IPS-NIHi11 (cell line): ENCODE results near the gene RASA3.
"Not testable (repeated sequence)": the region's sequence is repeated elsewhere in the genome, so short reads cannot be mapped to it uniquely, and the experiment has no call there.

Experiments
- DNase-seq: peaks from one replicate; pipeline ENCODE4 v3.0.0; 2012; ENCODE audit warnings: mixed read lengths, low spot score

Gene RASA3

GRCh38 chr13:114081761-114082681 is 50.4 kb downstream of the RASA3 start:
- DNase-seq = no peak

GRCh38 chr13:114080739-114081561 is 51.5 kb downstream of the RASA3 start:
- no peak for DNase-seq

GRCh38 chr13:114079601-114080536 is 52.6 kb downstream of the RASA3 start:
- DNase-seq = no peak

GRCh38 chr13:114078461-114079451 is 53.7 kb downstream of the RASA3 start:
- no peak for DNase-seq

GRCh38 chr13:114077933-114078325 is 54.5 kb downstream of the RASA3 start:
- peak; percentile 88 for DNase-seq

- no peak for DNase-seq
These were observed 55.1 kb downstream of the RASA3 start for GRCh38 chr13:114077099-114077932.

- DNase-seq = no peak
These were observed 55.9 kb downstream of the RASA3 start for GRCh38 chr13:114076329-114077090.

DNA sequence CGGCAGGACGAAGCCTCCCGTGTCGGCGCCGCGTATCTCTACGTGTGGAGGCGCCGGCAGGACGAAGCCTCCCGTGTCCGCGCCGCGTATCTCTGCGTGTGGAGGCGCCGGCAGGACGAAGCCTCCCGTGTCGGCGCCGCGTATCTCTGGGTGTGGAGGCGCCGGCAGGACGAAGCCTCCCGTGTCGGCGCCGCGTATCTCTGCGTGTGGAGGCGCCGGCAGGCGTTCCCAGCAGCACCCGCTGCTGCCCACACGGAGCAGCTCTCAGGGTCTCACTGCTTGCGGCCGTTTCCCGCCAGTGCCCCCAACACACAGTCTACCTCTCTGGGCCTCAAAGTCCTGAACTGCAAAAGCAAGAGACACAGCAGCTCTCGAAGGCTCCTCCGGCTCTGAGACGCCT is 56.6 kb downstream of the RASA3 start:
- DNase-seq = not testable (repeated sequence)

DNA sequence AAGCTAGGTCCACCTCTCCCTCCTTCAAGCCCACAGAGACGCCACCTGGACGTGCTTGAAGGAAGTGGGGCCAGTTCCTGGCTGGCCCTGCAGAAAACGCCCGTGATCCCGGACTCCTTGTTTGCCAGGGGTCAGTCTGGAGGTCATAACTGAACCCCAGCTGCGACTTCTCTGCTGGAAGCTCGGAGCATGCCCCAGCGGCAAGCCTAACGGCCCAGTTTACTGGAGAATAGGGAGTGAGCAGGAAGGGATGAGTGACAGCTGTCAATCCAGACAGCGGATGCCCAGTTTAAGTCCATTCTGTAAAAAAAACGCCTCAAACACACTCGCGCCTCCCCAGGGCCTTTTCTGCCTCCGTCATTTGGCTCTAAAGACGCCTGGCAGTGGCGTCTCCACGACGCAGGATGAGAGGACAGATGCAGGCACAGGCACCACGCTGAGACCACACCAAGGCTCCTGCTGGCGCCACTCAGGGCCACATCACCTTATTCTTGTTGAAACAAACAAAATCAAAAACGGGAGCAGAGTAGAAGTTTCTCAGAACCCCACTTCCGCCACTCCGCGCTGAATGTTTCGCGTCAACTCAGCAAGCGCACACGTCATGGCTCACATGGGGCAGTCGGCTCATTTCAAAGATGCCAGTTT is 57.6 kb downstream of the RASA3 start:
- DNase-seq = no peak

DNA sequence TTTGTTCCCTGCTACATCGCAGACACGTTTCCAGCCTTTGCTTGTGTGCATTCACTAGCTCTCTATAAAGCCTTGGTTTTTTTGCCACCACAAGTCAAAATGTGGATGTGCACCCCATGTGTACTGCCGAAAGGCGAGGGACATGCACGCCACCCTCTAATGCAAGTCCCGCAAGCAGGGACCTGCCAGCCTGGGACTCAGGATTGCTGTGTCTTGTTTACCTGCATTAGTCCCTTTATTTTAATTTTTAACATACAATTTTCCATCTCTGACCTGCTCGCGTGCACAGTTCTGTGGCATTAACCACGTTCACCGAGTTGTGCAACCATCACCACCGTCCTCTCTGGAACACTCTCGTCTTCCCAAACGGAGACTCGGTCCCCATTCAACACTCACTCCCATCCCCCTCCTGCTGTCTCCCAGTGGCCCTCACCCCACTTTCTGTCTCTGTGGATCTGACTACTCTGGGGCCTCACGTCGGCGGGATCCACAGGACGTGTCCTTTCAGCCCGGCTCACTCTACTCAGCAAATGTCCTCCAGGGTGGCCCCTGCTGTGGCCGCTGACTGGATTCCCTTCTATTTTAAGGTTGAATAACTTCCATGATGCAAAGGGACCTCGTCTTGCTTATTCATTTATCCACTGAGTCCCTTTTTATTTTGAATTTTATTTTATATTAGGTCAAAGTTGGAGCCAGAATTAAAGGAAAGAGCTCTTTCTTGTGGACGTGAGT is 58.4 kb downstream of the RASA3 start:
- DNase-seq = no peak

- DNase-seq = no peak
These were observed 60.0 kb downstream of the RASA3 start for GRCh38 chr13:114072421-114072820.

- no peak for DNase-seq
These were observed 60.4 kb downstream of the RASA3 start for GRCh38 chr13:114071991-114072390.

GRCh38 chr13:114071410-114071809 is 61.0 kb downstream of the RASA3 start:
- no peak for DNase-seq

GRCh38 chr13:114070098-114070799 is 62.2 kb downstream of the RASA3 start:
- no peak for DNase-seq

DNA sequence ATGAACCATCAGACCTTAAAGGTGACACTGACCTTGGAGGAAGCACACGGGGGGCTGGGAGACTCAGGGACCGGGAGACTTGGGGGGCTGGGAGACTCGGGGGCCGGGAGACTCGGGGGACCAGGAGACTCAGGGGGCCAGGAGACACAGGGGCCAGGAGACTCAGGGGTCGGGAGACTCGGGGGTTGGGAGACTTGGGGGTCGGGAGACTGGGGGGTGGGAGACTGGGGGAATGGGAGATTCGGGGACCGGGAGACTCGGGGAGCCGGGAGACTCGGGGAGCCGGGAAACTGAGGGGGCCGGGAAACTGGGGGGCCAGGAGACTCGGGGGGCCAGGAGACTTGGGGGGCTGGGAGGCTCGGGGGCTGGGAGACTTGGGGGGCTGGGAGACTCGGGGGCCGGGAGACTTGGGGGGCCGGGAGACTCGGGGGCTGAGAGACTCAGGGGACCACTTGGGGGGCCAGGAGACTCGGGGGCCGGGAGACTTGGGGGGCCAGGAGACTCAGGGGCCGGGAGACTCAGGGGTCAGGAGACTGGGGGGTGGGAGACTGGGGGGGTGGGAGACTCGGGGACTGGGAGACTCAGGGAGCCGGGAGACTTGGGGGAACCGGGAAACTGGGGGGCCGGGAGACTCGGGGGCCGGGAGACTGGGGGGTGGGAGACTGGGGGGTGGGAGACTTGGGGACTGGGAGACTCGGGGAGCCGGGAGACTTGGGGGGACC is 62.9 kb downstream of the RASA3 start:
- DNase-seq = no peak

GRCh38 chr13:114068656-114069318 is 63.6 kb downstream of the RASA3 start:
- DNase-seq = no peak
